HEK293T (cell line): ENCODE results near the gene TIAM1.

ENCODE experiments used
- CTCF ChIA-PET: fragments of 350-600 bp; formaldehyde crosslinking; extraction: SDS; loops from one replicate; lab custom pipeline; 2021; ENCODE audit warnings: antibody characterized with exemption, inconsistent platforms; lab: Yijun Ruan, JAX
- POLR2A ChIA-PET: fragments of 350-600 bp; formaldehyde crosslinking; extraction: SDS; loops from one replicate; lab custom pipeline; 2020; ENCODE audit warnings: antibody characterized with exemption, inconsistent platforms; lab: Yijun Ruan, JAX
- DNase-seq: peaks from one replicate; pipeline ENCODE4 v3.0.0; 2012; ENCODE audit warnings: mixed read lengths; ENCODE audit errors: extremely low spot score
- ARNT ChIP-seq: fragments of 450-650 bp; IDR thresholded peaks from 2 replicates; pipeline ENCODE4 v1.6.1; 2017; ENCODE audit warnings: mild to moderate bottlenecking
- BHLHE40 ChIP-seq: fragments of 450-650 bp; IDR thresholded peaks from 2 replicates; pipeline ENCODE4 v1.6.1; 2016; ENCODE audit warnings: mild to moderate bottlenecking, moderate library complexity, borderline replicate concordance
- CTBP1 ChIP-seq: fragments of 450-650 bp; IDR thresholded peaks from 2 replicates; pipeline ENCODE4 v1.6.1; 2016; ENCODE audit warnings: borderline replicate concordance
- ELF4 ChIP-seq: fragments of 450-650 bp; IDR thresholded peaks from 2 replicates; pipeline ENCODE4 v1.6.1; 2017; ENCODE audit warnings: antibody characterized with exemption
- FOXA1 ChIP-seq: fragments of 450-650 bp; IDR thresholded peaks from 2 replicates; pipeline ENCODE4 v1.6.1; 2016; ENCODE audit warnings: mild to moderate bottlenecking
- FOXK2 ChIP-seq: fragments of 450-650 bp; IDR thresholded peaks from 2 replicates; pipeline ENCODE4 v1.6.1; 2016; ENCODE audit warnings: mild to moderate bottlenecking
- FOXM1 ChIP-seq: fragments of 450-650 bp; IDR thresholded peaks from 2 replicates; pipeline ENCODE4 v1.6.1; 2017; ENCODE audit warnings: mild to moderate bottlenecking, borderline replicate concordance
- HDGF ChIP-seq: fragments of 450-650 bp; IDR thresholded peaks from 2 replicates; pipeline ENCODE4 v1.6.1; 2017; ENCODE audit warnings: antibody characterized with exemption, borderline replicate concordance
- L3MBTL2 ChIP-seq: fragments of 450-650 bp; conservative IDR thresholded peaks from 2 replicates; pipeline ENCODE4 v1.6.1; 2016; ENCODE audit warnings: mild to moderate bottlenecking
- LEF1 ChIP-seq: fragments of 450-650 bp; IDR thresholded peaks from 2 replicates; pipeline ENCODE4 v1.6.1; 2017; ENCODE audit warnings: mild to moderate bottlenecking, borderline replicate concordance
- NFRKB ChIP-seq: fragments of 450-650 bp; IDR thresholded peaks from 2 replicates; pipeline ENCODE4 v1.6.1; 2016; ENCODE audit warnings: mild to moderate bottlenecking, moderate library complexity
- PKNOX1 ChIP-seq: fragments of 450-650 bp; IDR thresholded peaks from 2 replicates; pipeline ENCODE4 v1.6.1; 2016
- SP1 ChIP-seq: fragments of 450-650 bp; IDR thresholded peaks from 2 replicates; pipeline ENCODE4 v1.6.1; 2017
- SUZ12 ChIP-seq: fragments of 450-650 bp; IDR thresholded peaks from 2 replicates; pipeline ENCODE4 v1.6.1; 2016; ENCODE audit warnings: mild to moderate bottlenecking
- TARDBP ChIP-seq: fragments of 450-650 bp; IDR thresholded peaks from 2 replicates; pipeline ENCODE4 v1.6.1; 2016
- ZNF384 ChIP-seq: fragments of 450-650 bp; IDR thresholded peaks from 2 replicates; pipeline ENCODE4 v1.6.1; 2016

TIAM1 gene

GRCh38 chr21:31332525-31332924, 11.5 kb downstream of the TIAM1 start:
- POLR2A ChIA-PET, result no interaction called here
- TF ChIP-seq TARDBP (no peak), CTBP1 (no peak), ARNT (no peak), PKNOX1 (no peak), ELF4 (no peak), SP1 (no peak), FOXK2 (no peak), LEF1 (no peak), HDGF (no peak), FOXA1 (no peak)
- CTCF ChIA-PET, result no interaction called here
- DNase-seq, result no peak

- ChIA-PET CTCF (no interaction called here), POLR2A (no interaction called here)
- no peak for TF ChIP-seq BHLHE40
- TF ChIP-seq ARNT, result no peak
- no peak for TF ChIP-seq SUZ12
- TF ChIP-seq ELF4, result no peak
- TF ChIP-seq L3MBTL2, result no peak
- no peak for DNase-seq
These were observed 12.8 kb downstream of the TIAM1 start for GRCh38 chr21:31331231-31331630.

GRCh38 chr21:31330144-31330483, 13.9 kb downstream of the TIAM1 start:
- CTCF ChIA-PET, result no interaction called here
- DNase-seq, result no peak
- POLR2A ChIA-PET, result no interaction called here
- TF ChIP-seq FOXK2 (no peak), HDGF (no peak), ARNT (no peak), PKNOX1 (no peak), SP1 (no peak), NFRKB (no peak), TARDBP (no peak), ZNF384 (no peak), SUZ12 (no peak), CTBP1 (no peak), LEF1 (no peak), BHLHE40 (no peak), FOXM1 (no peak), L3MBTL2 (no peak), FOXA1 (no peak), ELF4 (no peak)

GRCh38 chr21:31329456-31330143, 14.5 kb downstream of the TIAM1 start:
- ChIA-PET CTCF (no interaction called here), POLR2A (no interaction called here)
- TF ChIP-seq FOXA1, result no peak
- TF ChIP-seq SUZ12, result no peak
- no peak for TF ChIP-seq HDGF
- TF ChIP-seq CTBP1, result no peak
- TF ChIP-seq ELF4, result no peak
- TF ChIP-seq TARDBP, result no peak
- TF ChIP-seq SP1, result no peak
- no peak for TF ChIP-seq FOXK2
- TF ChIP-seq NFRKB, result no peak
- TF ChIP-seq ZNF384, result no peak
- no peak for TF ChIP-seq ARNT
- TF ChIP-seq BHLHE40, result no peak
- no peak for DNase-seq

GRCh38 chr21:31326522-31327242, 17.4 kb downstream of the TIAM1 start:
- CTCF ChIA-PET, result no interaction called here
- DNase-seq, result no peak
- POLR2A ChIA-PET, result no interaction called here
- TF ChIP-seq ARNT (no peak), ELF4 (no peak), L3MBTL2 (no peak), ZNF384 (no peak), HDGF (no peak), CTBP1 (no peak), NFRKB (no peak), TARDBP (no peak), SUZ12 (no peak), BHLHE40 (no peak), LEF1 (no peak), FOXA1 (no peak), FOXK2 (no peak), PKNOX1 (no peak), SP1 (no peak), FOXM1 (no peak)

- DNase-seq, result no peak
- no peak for TF ChIP-seq L3MBTL2
- no peak for TF ChIP-seq SUZ12
- no peak for TF ChIP-seq CTBP1
- no peak for TF ChIP-seq PKNOX1
- TF ChIP-seq ZNF384, result no peak
- TF ChIP-seq FOXM1, result no peak
- no peak for TF ChIP-seq LEF1
- no peak for TF ChIP-seq ELF4
- TF ChIP-seq BHLHE40, result no peak
- TF ChIP-seq FOXA1, result no peak
- no peak for TF ChIP-seq NFRKB
- ChIA-PET CTCF (no interaction called here), POLR2A (no interaction called here)
These were observed 25.1 kb downstream of the TIAM1 start for GRCh38 chr21:31318971-31319370.
